Liver (tissue), 9 donors: ENCODE measurements around the gene RGS17. TPM values are rescaled to one million over a fixed set of nuclear protein-coding genes. Genes with fewer than 3 reads are reported as not detected.

Experiments used
- DNase-seq: peaks from one replicate; pipeline ENCODE4 v3.0.0-alpha.2; 2017; ENCODE audit warnings: low spot score
- H3K27ac ChIP-seq, 2 donors: one replicate each; pipeline ENCODE4 v1.7.0; 2013; ENCODE audit warnings: inconsistent platforms in 2 of 2, low read length in 2 of 2, control low read depth in 1 of 2, low read depth in 1 of 2, mild to moderate bottlenecking in 1 of 2
- H3K27me3 ChIP-seq, 4 donors: one replicate each; pipeline versions ENCODE4 v1.6.1 to v1.7.0; 2013; ENCODE audit warnings: low read length in 3 of 4, inconsistent platforms in 1 of 4, mild to moderate bottlenecking in 1 of 4, moderate library complexity in 1 of 4; ENCODE audit not compliant: control insufficient read depth in 4 of 4, insufficient read depth in 4 of 4
- H3K36me3 ChIP-seq, 4 donors: one replicate each; pipeline versions ENCODE4 v1.6.1 to v1.7.0; 2013; ENCODE audit warnings: low read length in 3 of 4, mild to moderate bottlenecking in 3 of 4, low read depth in 1 of 4, moderate library complexity in 1 of 4; ENCODE audit not compliant: control insufficient read depth in 4 of 4, insufficient read depth in 3 of 4
- H3K4me1 ChIP-seq, 4 donors: one replicate each; pipeline versions ENCODE4 v1.6.1 to v1.7.0; 2013; ENCODE audit warnings: low read length in 3 of 4, mild to moderate bottlenecking in 3 of 4, moderate library complexity in 1 of 4; ENCODE audit not compliant: control insufficient read depth in 4 of 4, insufficient read depth in 4 of 4
- H3K4me3 ChIP-seq, 3 donors: one replicate each; pipeline versions ENCODE4 v1.6.1 to v1.7.0; 2013; ENCODE audit warnings: low read length in 3 of 3, control low read depth in 1 of 3, low read depth in 1 of 3, mild to moderate bottlenecking in 1 of 3
- H3K9ac ChIP-seq, 2 donors: one replicate each; pipeline ENCODE4 v1.7.0; 2013; ENCODE audit warnings: low read length in 2 of 2, mild to moderate bottlenecking in 2 of 2, moderate library complexity in 2 of 2, control low read depth in 1 of 2, low read depth in 1 of 2
- H3K9me3 ChIP-seq, 4 donors: one replicate each; pipeline versions ENCODE4 v1.6.1 to v1.7.0; 2013; ENCODE audit warnings: low read length in 3 of 4; ENCODE audit not compliant: control insufficient read depth in 4 of 4
- ATF3 ChIP-seq: IDR thresholded peaks from 2 replicates; pipeline ENCODE4 v1.6.1; 2016; ENCODE audit warnings: antibody characterized with exemption
- EGR1 ChIP-seq, 2 donors: IDR thresholded peaks; 2 replicates each; pipeline ENCODE4 v1.6.1; 2016 to 2018; ENCODE audit warnings: antibody characterized with exemption in 2 of 2, low read depth in 2 of 2
- FOXA1 ChIP-seq: IDR thresholded peaks from 2 replicates; pipeline ENCODE4 v1.6.1; 2016; ENCODE audit warnings: antibody characterized with exemption
- FOXA2 ChIP-seq: IDR thresholded peaks from 2 replicates; pipeline ENCODE4 v1.6.1; 2016; ENCODE audit warnings: antibody characterized with exemption
- HNF4A ChIP-seq, 2 donors: conservative IDR thresholded peaks; 2 replicates each; pipeline ENCODE4 v1.6.1; 2016; ENCODE audit warnings: antibody characterized with exemption in 2 of 2, mild to moderate bottlenecking in 2 of 2
- HNF4G ChIP-seq: IDR thresholded peaks from 2 replicates; pipeline ENCODE4 v1.6.1; 2016; ENCODE audit warnings: antibody characterized with exemption
- NR2F2 ChIP-seq: IDR thresholded peaks from 2 replicates; pipeline ENCODE4 v1.6.1; 2016; ENCODE audit warnings: antibody characterized with exemption
- RAD21 ChIP-seq, 2 donors: IDR thresholded peaks; 2 replicates each; pipeline ENCODE4 v1.6.1; 2016; ENCODE audit warnings: antibody characterized with exemption in 2 of 2, mild to moderate bottlenecking in 2 of 2
- RXRA ChIP-seq, 2 donors: IDR thresholded peaks; 2 replicates each; pipeline ENCODE4 v1.6.1; 2017 to 2018; ENCODE audit warnings: antibody characterized with exemption in 2 of 2, mild to moderate bottlenecking in 1 of 2
- SP1 ChIP-seq: IDR thresholded peaks from 2 replicates; pipeline ENCODE4 v1.6.1; 2018; ENCODE audit warnings: antibody characterized with exemption, mild to moderate bottlenecking
- ZBTB33 ChIP-seq: IDR thresholded peaks from 2 replicates; pipeline ENCODE4 v1.6.1; 2016; ENCODE audit warnings: antibody characterized with exemption
- WGBS: extraction: QIAGEN DNeasy Blood & Tissue Kit; methylation state at CpG from one replicate; pipeline ENCODE4 v1.1.7; 2013; 5-methylcytosine and 5-hydroxymethylcytosine counted together
- polyA plus RNA-seq, 2 donors: library from polyadenylated mRNA; stranded (reverse) in 1 of 2; unstranded in 1 of 2; fragments of 200-250 nt in 1 of 2; fragments of >200 nt in 1 of 2; fragmentation: Nextera tagmentation in 1 of 2; extraction: Ambion mirVana in 1 of 2; gene quantifications; one replicate each; pipeline versions ENCODE4 v1.2.1 to v1.2.3, GENCODE V29; 2013 to 2015
- total RNA-seq, 2 donors: library from RNA; depleted of rRNA; stranded (reverse); fragments of >200 nt; gene quantifications; one replicate each; pipeline ENCODE4 v1.2.3, GENCODE V29; 2014
- TF ChIP-seq, protein P1 (sequence below): IDR thresholded peaks from 2 replicates; pipeline ENCODE4 v1.6.1; 2016; ENCODE audit warnings: antibody characterized with exemption, mild to moderate bottlenecking
- TF ChIP-seq, protein P2 (sequence below): IDR thresholded peaks from 2 replicates; pipeline ENCODE4 v1.6.1; 2016; ENCODE audit warnings: antibody characterized with exemption
- TF ChIP-seq, protein P3 (sequence below): fragments of 150-350 bp; IDR thresholded peaks from 2 replicates; pipeline ENCODE4 v1.5.1; 2017; ENCODE audit warnings: improper control_type of control experiment, low read depth, low read length; ENCODE audit not compliant: missing input control
- donor health status: healthy.
- donor health status: healthy.
- donor health status: healthy.
- donor health status: healthy.
- donor health status: healthy.

Gene RGS17
- total and polyA plus RNA-seq, 4 donors, result under 0.01 to 0.09 (median 0.03) TPM

GRCh38 chr6:152975204-152975915, 155.7 kb downstream of the RGS17 start:
- Histone ChIP-seq H3K9ac (no peak overlapping the region), H3K27me3 (no peaks in the 10 kb centered on the region), H3K36me3 (peaks cover 1 to 26% (median 18%) of the 10 kb centered on the region in 4 donors), H3K27ac (peak overlapping the region in 1 of 2 donors; percentile 33), H3K9me3 (no peaks in the 10 kb centered on the region), H3K4me3 (no peak overlapping the region), H3K4me1 (peaks cover 0 to 12% (median 4%) of the 10 kb centered on the region in 4 donors)
- 62% methylated on average over 4 of the region's 4 CpGs for WGBS
- DNase-seq, result no peak
- TF ChIP-seq, protein P1, sequence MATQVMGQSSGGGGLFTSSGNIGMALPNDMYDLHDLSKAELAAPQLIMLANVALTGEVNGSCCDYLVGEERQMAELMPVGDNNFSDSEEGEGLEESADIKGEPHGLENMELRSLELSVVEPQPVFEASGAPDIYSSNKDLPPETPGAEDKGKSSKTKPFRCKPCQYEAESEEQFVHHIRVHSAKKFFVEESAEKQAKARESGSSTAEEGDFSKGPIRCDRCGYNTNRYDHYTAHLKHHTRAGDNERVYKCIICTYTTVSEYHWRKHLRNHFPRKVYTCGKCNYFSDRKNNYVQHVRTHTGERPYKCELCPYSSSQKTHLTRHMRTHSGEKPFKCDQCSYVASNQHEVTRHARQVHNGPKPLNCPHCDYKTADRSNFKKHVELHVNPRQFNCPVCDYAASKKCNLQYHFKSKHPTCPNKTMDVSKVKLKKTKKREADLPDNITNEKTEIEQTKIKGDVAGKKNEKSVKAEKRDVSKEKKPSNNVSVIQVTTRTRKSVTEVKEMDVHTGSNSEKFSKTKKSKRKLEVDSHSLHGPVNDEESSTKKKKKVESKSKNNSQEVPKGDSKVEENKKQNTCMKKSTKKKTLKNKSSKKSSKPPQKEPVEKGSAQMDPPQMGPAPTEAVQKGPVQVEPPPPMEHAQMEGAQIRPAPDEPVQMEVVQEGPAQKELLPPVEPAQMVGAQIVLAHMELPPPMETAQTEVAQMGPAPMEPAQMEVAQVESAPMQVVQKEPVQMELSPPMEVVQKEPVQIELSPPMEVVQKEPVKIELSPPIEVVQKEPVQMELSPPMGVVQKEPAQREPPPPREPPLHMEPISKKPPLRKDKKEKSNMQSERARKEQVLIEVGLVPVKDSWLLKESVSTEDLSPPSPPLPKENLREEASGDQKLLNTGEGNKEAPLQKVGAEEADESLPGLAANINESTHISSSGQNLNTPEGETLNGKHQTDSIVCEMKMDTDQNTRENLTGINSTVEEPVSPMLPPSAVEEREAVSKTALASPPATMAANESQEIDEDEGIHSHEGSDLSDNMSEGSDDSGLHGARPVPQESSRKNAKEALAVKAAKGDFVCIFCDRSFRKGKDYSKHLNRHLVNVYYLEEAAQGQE, result no peak
- TF ChIP-seq ATF3, result peak; percentile 67

DNA sequence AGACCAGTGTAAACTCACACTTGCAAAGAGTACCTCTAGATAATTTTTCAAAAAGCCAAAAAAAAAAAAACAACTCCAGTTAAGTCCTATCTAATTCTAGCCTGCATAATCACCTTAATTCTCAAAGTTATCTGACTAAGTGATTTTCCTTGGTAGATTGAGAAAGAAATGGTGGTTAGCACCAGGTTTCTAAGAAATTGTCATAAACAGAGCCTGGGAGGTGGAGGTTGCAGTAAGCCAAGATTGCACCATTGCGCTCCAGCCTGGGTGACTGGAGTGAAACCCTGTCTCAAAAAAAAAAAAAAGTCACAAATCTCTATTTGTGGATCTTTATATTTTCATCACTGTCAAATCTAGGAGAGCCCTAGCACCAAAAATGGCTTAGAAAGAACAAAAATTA, 157.2 kb downstream of the RGS17 start:
- WGBS, result 98% methylated on average over 1 of the region's 1 CpG
- H3K27ac ChIP-seq, result no peak overlapping the region
- no peak overlapping the region for H3K9ac ChIP-seq
- peaks cover 0 to 3% (median 0%) of the 10 kb centered on the region in 4 donors for H3K9me3 ChIP-seq
- DNase-seq, result no peak
- TF ChIP-seq RXRA (IDR thresholded peaks at IDR 0.05) (no peak), RAD21 (IDR thresholded peaks at IDR 0.05) (no peak), NR2F2 (no peak), FOXA1 (no peak), ZBTB33 (no peak), EGR1 (IDR thresholded peaks at IDR 0.05; ENCODE audit: low read depth in 2 of 2) (no peak), SP1 (no peak), HNF4A (conservative IDR thresholded peaks at IDR 0.05) (no peak), FOXA2 (no peak), HNF4G (no peak)
- TF ChIP-seq, protein P2, sequence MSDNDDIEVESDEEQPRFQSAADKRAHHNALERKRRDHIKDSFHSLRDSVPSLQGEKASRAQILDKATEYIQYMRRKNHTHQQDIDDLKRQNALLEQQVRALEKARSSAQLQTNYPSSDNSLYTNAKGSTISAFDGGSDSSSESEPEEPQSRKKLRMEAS, result no peak
- TF ChIP-seq, protein P1, result no peak
- TF ChIP-seq, protein P3, sequence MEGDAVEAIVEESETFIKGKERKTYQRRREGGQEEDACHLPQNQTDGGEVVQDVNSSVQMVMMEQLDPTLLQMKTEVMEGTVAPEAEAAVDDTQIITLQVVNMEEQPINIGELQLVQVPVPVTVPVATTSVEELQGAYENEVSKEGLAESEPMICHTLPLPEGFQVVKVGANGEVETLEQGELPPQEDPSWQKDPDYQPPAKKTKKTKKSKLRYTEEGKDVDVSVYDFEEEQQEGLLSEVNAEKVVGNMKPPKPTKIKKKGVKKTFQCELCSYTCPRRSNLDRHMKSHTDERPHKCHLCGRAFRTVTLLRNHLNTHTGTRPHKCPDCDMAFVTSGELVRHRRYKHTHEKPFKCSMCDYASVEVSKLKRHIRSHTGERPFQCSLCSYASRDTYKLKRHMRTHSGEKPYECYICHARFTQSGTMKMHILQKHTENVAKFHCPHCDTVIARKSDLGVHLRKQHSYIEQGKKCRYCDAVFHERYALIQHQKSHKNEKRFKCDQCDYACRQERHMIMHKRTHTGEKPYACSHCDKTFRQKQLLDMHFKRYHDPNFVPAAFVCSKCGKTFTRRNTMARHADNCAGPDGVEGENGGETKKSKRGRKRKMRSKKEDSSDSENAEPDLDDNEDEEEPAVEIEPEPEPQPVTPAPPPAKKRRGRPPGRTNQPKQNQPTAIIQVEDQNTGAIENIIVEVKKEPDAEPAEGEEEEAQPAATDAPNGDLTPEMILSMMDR, result no peak
- H3K36me3 ChIP-seq, result peaks cover 1 to 35% (median 23%) of the 10 kb centered on the region in 4 donors
- H3K4me1 ChIP-seq, result peaks cover 0 to 12% (median 4%) of the 10 kb centered on the region in 4 donors
- H3K4me3 ChIP-seq, result no peak overlapping the region
- H3K27me3 ChIP-seq, result no peaks in the 10 kb centered on the region
